Gastroesophageal sphincter (tissue), 4 donors: Measurements from ENCODE around the gene DAW1. TPM values are rescaled to one million over a fixed set of nuclear protein-coding genes. Genes with fewer than 3 reads are reported as not detected.

Source experiments
- ATAC-seq: fragments of 150-250 bp; one replicate; pipeline ENCODE4 v1.9.1; 2016; ENCODE audit warnings: mild to moderate bottlenecking, moderate library complexity
- H3K27ac ChIP-seq, 4 donors: fragments of 200-600 bp; sonication (generic) in 3 of 4; 1 replicate in 3 of 4; 2 replicates in 1 of 4; pipeline ENCODE4 v1.5.1; 2016 to 2019
- H3K27me3 ChIP-seq: fragments of 200-600 bp; sonication (generic); one replicate; pipeline ENCODE4 v1.5.1; 2019
- H3K36me3 ChIP-seq, 2 donors: fragments of 200-600 bp; sonication (generic); one replicate each; pipeline ENCODE4 v1.5.1; 2019; ENCODE audit warnings: control low read depth in 1 of 2
- H3K4me1 ChIP-seq, 3 donors: fragments of 200-600 bp; sonication (generic); 1 replicate in 2 of 3; 2 replicates in 1 of 3; pipeline ENCODE4 v1.5.1; 2016 to 2019; ENCODE audit warnings: control low read depth in 2 of 3
- H3K4me3 ChIP-seq, 2 donors: fragments of 200-600 bp; sonication (generic); one replicate each; pipeline ENCODE4 v1.5.1; 2019; ENCODE audit warnings: mild to moderate bottlenecking in 1 of 2, moderate library complexity in 1 of 2
- H3K9me3 ChIP-seq, 3 donors: fragments of 200-600 bp; sonication (generic); one replicate each; pipeline ENCODE4 v1.5.1; 2017 to 2019; ENCODE audit warnings: control low read depth in 2 of 3
- CTCF ChIP-seq, 4 experiments: fragments of 200-600 bp in 2 of 4; fragments of 450-650 bp in 2 of 4; sonication (generic) in 1 of 4; IDR thresholded peaks; one replicate each; pipeline ENCODE4 v1.5.1; 2017 to 2019; ENCODE audit warnings: antibody characterized with exemption in 4 of 4, mild to moderate bottlenecking in 2 of 4, moderate library complexity in 2 of 4
- EP300 ChIP-seq: sonication (generic); formaldehyde crosslinking; IDR thresholded peaks from one replicate; pipeline ENCODE4 v1.6.1; 2017; ENCODE audit warnings: antibody characterized with exemption, mild to moderate bottlenecking
- POLR2A ChIP-seq, 2 donors: fragments of 450-650 bp; IDR thresholded peaks; one replicate each; pipeline ENCODE4 v1.6.1; 2017; ENCODE audit warnings: antibody characterized with exemption in 2 of 2, mild to moderate bottlenecking in 2 of 2, moderate library complexity in 1 of 2
- POLR2AphosphoS5 ChIP-seq: sonication (generic); formaldehyde crosslinking; IDR thresholded peaks from one replicate; pipeline ENCODE4 v1.6.1; 2017; ENCODE audit warnings: antibody characterized with exemption
- WGBS, 2 donors: methylation state at CpG; one replicate each; pipeline ENCODE4 v1.1.5; 2018; ENCODE audit warnings: low coverage in 1 of 2; 5-methylcytosine and 5-hydroxymethylcytosine counted together
- total RNA-seq, 4 donors: library from RNA; depleted of rRNA; stranded (reverse); fragments of >200 nt; gene quantifications; one replicate each; pipeline ENCODE4 v1.1.0, GENCODE V29; 2016

The DAW1 gene
- total RNA-seq, 4 donors from 2014 or later = not detected

- H3K9me3 ChIP-seq = no peaks in the 10 kb centered on the region
- H3K27me3 ChIP-seq = no peaks in the 10 kb centered on the region
- 17 to 80% methylated on average over 1 to 2 of the region's 2 CpGs for WGBS, 2 donors
- no peaks in the 10 kb centered on the region for H3K36me3 ChIP-seq
- H3K4me1 ChIP-seq = no peaks in the 10 kb centered on the region
- ATAC-seq = no peak
- no peak for TF ChIP-seq CTCF (IDR thresholded peaks at IDR 0.05)
- no peak for TF ChIP-seq POLR2AphosphoS5
- no peak for TF ChIP-seq EP300
- no peak for TF ChIP-seq POLR2A (IDR thresholded peaks at IDR 0.05)
- no peak overlapping the region for H3K4me3 ChIP-seq
- no peak overlapping the region for H3K27ac ChIP-seq
Measured at GRCh38 chr2:227903381-227903780, 31.9 kb downstream of the DAW1 start.

GRCh38 chr2:227906991-227907390 is 35.6 kb downstream of the DAW1 start:
- H3K27me3 ChIP-seq = no peaks in the 10 kb centered on the region
- no peaks in the 10 kb centered on the region for H3K4me1 ChIP-seq
- no peaks in the 10 kb centered on the region for H3K36me3 ChIP-seq
- H3K27ac ChIP-seq = no peak overlapping the region
- WGBS, 2 donors = 73 to 82% methylated on average over 1 of the region's 1 CpG
- no peaks in the 10 kb centered on the region for H3K9me3 ChIP-seq
- no peak for ATAC-seq
- no peak for TF ChIP-seq POLR2A (IDR thresholded peaks at IDR 0.05)
- no peak for TF ChIP-seq POLR2AphosphoS5
- TF ChIP-seq EP300 = no peak
- no peak for TF ChIP-seq CTCF (IDR thresholded peaks at IDR 0.05)
- H3K4me3 ChIP-seq = no peak overlapping the region

- no peak for TF ChIP-seq POLR2AphosphoS5
- TF ChIP-seq EP300 = no peak
- TF ChIP-seq CTCF (IDR thresholded peaks at IDR 0.05) = no peak
- TF ChIP-seq POLR2A (IDR thresholded peaks at IDR 0.05) = no peak
- H3K27ac ChIP-seq = no peak overlapping the region
- no peak for ATAC-seq
- no peaks in the 10 kb centered on the region for H3K4me1 ChIP-seq
- no peaks in the 10 kb centered on the region for H3K27me3 ChIP-seq
- H3K9me3 ChIP-seq = no peaks in the 10 kb centered on the region
- 75 to 82% methylated on average over 7 of the region's 7 CpGs for WGBS, 2 donors
- H3K4me3 ChIP-seq = no peak overlapping the region
- H3K36me3 ChIP-seq = no peaks in the 10 kb centered on the region
Measured at GRCh38 chr2:227908266-227909054, 37.0 kb downstream of the DAW1 start.

- TF ChIP-seq CTCF (IDR thresholded peaks at IDR 0.05) = no peak
- no peak for TF ChIP-seq EP300
- no peak for TF ChIP-seq POLR2A (IDR thresholded peaks at IDR 0.05)
- TF ChIP-seq POLR2AphosphoS5 = no peak
- Histone ChIP-seq H3K27me3 (no peaks in the 10 kb centered on the region), H3K9me3 (no peaks in the 10 kb centered on the region), H3K4me1 (no peaks in the 10 kb centered on the region), H3K4me3 (no peak overlapping the region), H3K27ac (no peak overlapping the region), H3K36me3 (no peaks in the 10 kb centered on the region)
- ATAC-seq = no peak
- 46 to 54% methylated on average over 2 of the region's 2 CpGs for WGBS, 2 donors
Measured at GRCh38 chr2:227914362-227914761, 42.9 kb downstream of the DAW1 start.

- ATAC-seq = no peak
- Histone ChIP-seq H3K9me3 (no peaks in the 10 kb centered on the region), H3K27ac (no peak overlapping the region), H3K27me3 (peaks cover 3% of the 10 kb centered on the region), H3K4me1 (no peaks in the 10 kb centered on the region), H3K4me3 (no peak overlapping the region), H3K36me3 (no peaks in the 10 kb centered on the region)
- no peak for TF ChIP-seq POLR2AphosphoS5
- TF ChIP-seq CTCF (IDR thresholded peaks at IDR 0.05) = no peak
- no peak for TF ChIP-seq EP300
- WGBS, 2 donors = 95 to 100% methylated on average over 1 to 4 of the region's 4 CpGs
Measured at GRCh38 chr2:227921648-227922047, 50.2 kb downstream of the DAW1 start.
